Liver (tissue), 9 donors: ENCODE results near the gene RAX2. TPM values are rescaled to one million over a fixed set of nuclear protein-coding genes. Genes with fewer than 3 reads are reported as not detected.
A peak's percentile ranks its signal among the peaks of the same experiment; 100 is the strongest.

ENCODE experiments used
- DNase-seq: peaks from one replicate; pipeline ENCODE4 v3.0.0-alpha.2; 2017; ENCODE audit warnings: low spot score
- H3K27ac ChIP-seq, 2 donors: one replicate each; pipeline ENCODE4 v1.7.0; 2013; ENCODE audit warnings: inconsistent platforms in 2 of 2, low read length in 2 of 2, control low read depth in 1 of 2, low read depth in 1 of 2, mild to moderate bottlenecking in 1 of 2
- H3K27me3 ChIP-seq, 4 donors: one replicate each; pipeline versions ENCODE4 v1.6.1 to v1.7.0; 2013; ENCODE audit warnings: low read length in 3 of 4, inconsistent platforms in 1 of 4, mild to moderate bottlenecking in 1 of 4, moderate library complexity in 1 of 4; ENCODE audit not compliant: control insufficient read depth in 4 of 4, insufficient read depth in 4 of 4
- H3K36me3 ChIP-seq, 4 donors: one replicate each; pipeline versions ENCODE4 v1.6.1 to v1.7.0; 2013; ENCODE audit warnings: low read length in 3 of 4, mild to moderate bottlenecking in 3 of 4, low read depth in 1 of 4, moderate library complexity in 1 of 4; ENCODE audit not compliant: control insufficient read depth in 4 of 4, insufficient read depth in 3 of 4
- H3K4me1 ChIP-seq, 4 donors: one replicate each; pipeline versions ENCODE4 v1.6.1 to v1.7.0; 2013; ENCODE audit warnings: low read length in 3 of 4, mild to moderate bottlenecking in 3 of 4, moderate library complexity in 1 of 4; ENCODE audit not compliant: control insufficient read depth in 4 of 4, insufficient read depth in 4 of 4
- H3K4me3 ChIP-seq, 3 donors: one replicate each; pipeline versions ENCODE4 v1.6.1 to v1.7.0; 2013; ENCODE audit warnings: low read length in 3 of 3, control low read depth in 1 of 3, low read depth in 1 of 3, mild to moderate bottlenecking in 1 of 3
- H3K9ac ChIP-seq, 2 donors: one replicate each; pipeline ENCODE4 v1.7.0; 2013; ENCODE audit warnings: low read length in 2 of 2, mild to moderate bottlenecking in 2 of 2, moderate library complexity in 2 of 2, control low read depth in 1 of 2, low read depth in 1 of 2
- H3K9me3 ChIP-seq, 4 donors: one replicate each; pipeline versions ENCODE4 v1.6.1 to v1.7.0; 2013; ENCODE audit warnings: low read length in 3 of 4; ENCODE audit not compliant: control insufficient read depth in 4 of 4
- CTCF ChIP-seq: fragments of 150-350 bp; IDR thresholded peaks from 2 replicates; pipeline ENCODE4 v1.5.1; 2017; ENCODE audit warnings: improper control_type of control experiment, low read depth, low read length; ENCODE audit not compliant: missing input control
- EGR1 ChIP-seq, 2 donors: IDR thresholded peaks; 2 replicates each; pipeline ENCODE4 v1.6.1; 2016 to 2018; ENCODE audit warnings: antibody characterized with exemption in 2 of 2, low read depth in 2 of 2
- FOXA1 ChIP-seq: IDR thresholded peaks from 2 replicates; pipeline ENCODE4 v1.6.1; 2016; ENCODE audit warnings: antibody characterized with exemption
- GABPA ChIP-seq, 2 donors: IDR thresholded peaks in 1 of 2; conservative IDR thresholded peaks in 1 of 2; 2 replicates each; pipeline ENCODE4 v1.6.1; 2016; ENCODE audit warnings: antibody characterized with exemption in 2 of 2, mild to moderate bottlenecking in 1 of 2, moderate library complexity in 1 of 2
- HNF4A ChIP-seq, 2 donors: conservative IDR thresholded peaks; 2 replicates each; pipeline ENCODE4 v1.6.1; 2016; ENCODE audit warnings: antibody characterized with exemption in 2 of 2, mild to moderate bottlenecking in 2 of 2
- HNF4G ChIP-seq: IDR thresholded peaks from 2 replicates; pipeline ENCODE4 v1.6.1; 2016; ENCODE audit warnings: antibody characterized with exemption
- JUND ChIP-seq, 2 donors: IDR thresholded peaks; 2 replicates each; pipeline ENCODE4 v1.6.1; 2016; ENCODE audit warnings: antibody characterized with exemption in 2 of 2
- NR2F2 ChIP-seq: IDR thresholded peaks from 2 replicates; pipeline ENCODE4 v1.6.1; 2016; ENCODE audit warnings: antibody characterized with exemption
- RAD21 ChIP-seq, 2 donors: IDR thresholded peaks; 2 replicates each; pipeline ENCODE4 v1.6.1; 2016; ENCODE audit warnings: antibody characterized with exemption in 2 of 2, mild to moderate bottlenecking in 2 of 2
- SP1 ChIP-seq: IDR thresholded peaks from 2 replicates; pipeline ENCODE4 v1.6.1; 2018; ENCODE audit warnings: antibody characterized with exemption, mild to moderate bottlenecking
- TAF1 ChIP-seq: conservative IDR thresholded peaks from 2 replicates; pipeline ENCODE4 v1.6.1; 2016; ENCODE audit warnings: antibody characterized with exemption, mild to moderate bottlenecking
- YY1 ChIP-seq: IDR thresholded peaks from 2 replicates; pipeline ENCODE4 v1.6.1; 2016; ENCODE audit warnings: antibody characterized with exemption, mild to moderate bottlenecking
- WGBS: extraction: QIAGEN DNeasy Blood & Tissue Kit; methylation state at CpG from one replicate; pipeline ENCODE4 v1.1.7; 2013; 5-methylcytosine and 5-hydroxymethylcytosine counted together
- polyA plus RNA-seq, 2 donors: library from polyadenylated mRNA; stranded (reverse) in 1 of 2; unstranded in 1 of 2; fragments of 200-250 nt in 1 of 2; fragments of >200 nt in 1 of 2; fragmentation: Nextera tagmentation in 1 of 2; extraction: Ambion mirVana in 1 of 2; gene quantifications; one replicate each; pipeline versions ENCODE4 v1.2.1 to v1.2.3, GENCODE V29; 2013 to 2015
- total RNA-seq, 2 donors: library from RNA; depleted of rRNA; stranded (reverse); fragments of >200 nt; gene quantifications; one replicate each; pipeline ENCODE4 v1.2.3, GENCODE V29; 2014
- TF ChIP-seq, protein P1 (sequence below): IDR thresholded peaks from 2 replicates; pipeline ENCODE4 v1.6.1; 2016; ENCODE audit warnings: antibody characterized with exemption
- TF ChIP-seq, protein P2 (sequence below): IDR thresholded peaks from 2 replicates; pipeline ENCODE4 v1.6.1; 2016; ENCODE audit warnings: antibody characterized with exemption
- donor health status: healthy.
- donor health status: healthy.
- donor health status: healthy.
- donor health status: healthy.
- donor health status: healthy.

Gene RAX2
- total and polyA plus RNA-seq, 4 donors: not detected

GRCh38 chr19:3784607-3785450 lies 12.8 kb upstream of the RAX2 start (continued):
- TF ChIP-seq, protein P1, sequence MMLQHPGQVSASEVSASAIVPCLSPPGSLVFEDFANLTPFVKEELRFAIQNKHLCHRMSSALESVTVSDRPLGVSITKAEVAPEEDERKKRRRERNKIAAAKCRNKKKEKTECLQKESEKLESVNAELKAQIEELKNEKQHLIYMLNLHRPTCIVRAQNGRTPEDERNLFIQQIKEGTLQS: no peak
- TF ChIP-seq TAF1 (no peak), HNF4A (conservative IDR thresholded peaks at IDR 0.05) (no peak), YY1 (no peak), FOXA1 (no peak), HNF4G (no peak), EGR1 (IDR thresholded peaks at IDR 0.05; ENCODE audit: low read depth in 2 of 2) (no peak), NR2F2 (no peak), GABPA (IDR thresholded peaks at IDR 0.05 in 1 of 2, conservative IDR thresholded peaks at IDR 0.05 in 1 of 2) (no peak), JUND (IDR thresholded peaks at IDR 0.05) (no peak), SP1 (no peak)

DNA sequence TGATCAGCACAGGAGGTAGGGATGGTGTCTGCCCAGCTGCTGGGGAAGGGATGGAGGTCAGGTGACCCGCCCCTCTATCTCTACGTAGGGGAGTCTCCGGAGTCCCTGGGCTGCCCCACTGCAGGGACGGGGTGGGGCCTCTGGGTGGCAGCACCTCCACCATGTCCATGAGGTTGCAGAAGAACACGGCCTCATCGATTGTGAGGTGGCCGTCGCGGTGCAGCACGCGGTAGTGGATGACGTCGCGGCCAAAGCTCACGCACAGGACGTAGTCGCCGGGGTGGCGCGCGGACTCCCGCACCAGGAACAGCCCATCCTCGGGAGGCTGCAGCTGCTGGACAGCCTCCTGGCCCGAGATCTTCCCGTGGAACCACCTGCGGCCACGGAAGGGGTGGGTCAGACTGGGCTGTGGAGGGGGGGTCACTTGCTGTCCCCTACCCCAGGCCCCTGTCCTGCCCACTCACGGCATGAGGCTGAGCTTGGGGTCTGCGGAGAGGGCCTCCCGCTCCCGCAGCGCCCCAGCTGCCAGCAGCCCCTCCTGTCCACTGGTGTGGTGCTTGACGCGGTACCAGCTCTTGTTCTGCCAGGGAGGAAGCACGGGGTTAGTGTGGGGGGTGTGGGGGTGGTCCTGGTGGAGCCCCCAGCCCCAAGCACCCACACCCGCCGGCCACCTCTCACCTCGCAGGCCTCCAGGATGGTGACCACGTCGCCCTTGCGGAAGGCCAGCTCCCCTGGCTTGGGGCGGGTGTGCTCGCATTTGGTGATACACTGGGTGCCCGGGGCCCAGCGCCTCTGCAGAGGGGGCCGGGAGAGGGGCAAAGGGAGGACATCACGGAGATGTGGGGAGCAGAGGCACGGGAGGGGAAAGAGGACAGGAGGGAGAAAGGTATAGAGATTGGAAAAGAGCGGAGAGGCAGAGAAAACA lies 11.9 kb upstream of the RAX2 start:
- Histone ChIP-seq H3K4me3 (no peak overlapping the region), H3K27me3 (peaks cover 0 to 15% (median under 1%) of the 10 kb centered on the region in 4 donors), H3K27ac (no peak overlapping the region), H3K9me3 (peaks cover 10 to 15% (median 14%) of the 10 kb centered on the region in 4 donors), H3K9ac (no peak overlapping the region), H3K4me1 (peaks cover 0 to 7% (median 1%) of the 10 kb centered on the region in 4 donors), H3K36me3 (peaks cover 0 to 1% (median 0%) of the 10 kb centered on the region in 4 donors)
- 75% methylated on average over 49 of the region's 49 CpGs for WGBS
- TF ChIP-seq CTCF (peak; percentile 18), FOXA1 (no peak)
- DNase-seq: no peak

- Histone ChIP-seq H3K36me3 (peaks cover 0 to 1% (median 0%) of the 10 kb centered on the region in 4 donors), H3K9ac (no peak overlapping the region), H3K4me1 (peaks cover 0 to 7% (median 1%) of the 10 kb centered on the region in 4 donors), H3K9me3 (peaks cover 10 to 15% (median 14%) of the 10 kb centered on the region in 4 donors), H3K27me3 (peaks cover 0 to 15% (median under 1%) of the 10 kb centered on the region in 4 donors), H3K27ac (no peak overlapping the region), H3K4me3 (no peak overlapping the region)
- TF ChIP-seq FOXA1 (no peak), TAF1 (no peak), JUND (IDR thresholded peaks at IDR 0.05) (no peak), NR2F2 (no peak), RAD21 (IDR thresholded peaks at IDR 0.05) (no peak), CTCF (no peak), HNF4G (no peak)
- TF ChIP-seq, protein P2, sequence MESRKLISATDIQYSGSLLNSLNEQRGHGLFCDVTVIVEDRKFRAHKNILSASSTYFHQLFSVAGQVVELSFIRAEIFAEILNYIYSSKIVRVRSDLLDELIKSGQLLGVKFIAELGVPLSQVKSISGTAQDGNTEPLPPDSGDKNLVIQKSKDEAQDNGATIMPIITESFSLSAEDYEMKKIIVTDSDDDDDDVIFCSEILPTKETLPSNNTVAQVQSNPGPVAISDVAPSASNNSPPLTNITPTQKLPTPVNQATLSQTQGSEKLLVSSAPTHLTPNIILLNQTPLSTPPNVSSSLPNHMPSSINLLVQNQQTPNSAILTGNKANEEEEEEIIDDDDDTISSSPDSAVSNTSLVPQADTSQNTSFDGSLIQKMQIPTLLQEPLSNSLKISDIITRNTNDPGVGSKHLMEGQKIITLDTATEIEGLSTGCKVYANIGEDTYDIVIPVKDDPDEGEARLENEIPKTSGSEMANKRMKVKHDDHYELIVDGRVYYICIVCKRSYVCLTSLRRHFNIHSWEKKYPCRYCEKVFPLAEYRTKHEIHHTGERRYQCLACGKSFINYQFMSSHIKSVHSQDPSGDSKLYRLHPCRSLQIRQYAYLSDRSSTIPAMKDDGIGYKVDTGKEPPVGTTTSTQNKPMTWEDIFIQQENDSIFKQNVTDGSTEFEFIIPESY: no peak
- 85% methylated on average over 13 of the region's 13 CpGs for WGBS
- no peak for DNase-seq
Observed at GRCh38 chr19:3782903-3783302, 10.9 kb upstream of the RAX2 start.
